Thyroid gland (tissue), 4 donors: ENCODE data around the gene BANF2. TPM values are rescaled to one million over a fixed set of nuclear protein-coding genes. Genes with fewer than 3 reads are reported as not detected.

Experiments used
- DNase-seq, 2 donors: peaks; one replicate each; pipeline ENCODE4 v3.0.0-alpha.2; 2019
- H3K27ac ChIP-seq, 3 donors: fragments of 200-600 bp; sonication (generic); 1 replicate in 2 of 3; 2 replicates in 1 of 3; pipeline ENCODE4 v1.5.1; 2016 to 2019; ENCODE audit warnings: mild to moderate bottlenecking in 1 of 3, moderate library complexity in 1 of 3
- H3K27me3 ChIP-seq: fragments of 200-600 bp; sonication (generic); one replicate; pipeline ENCODE4 v1.5.1; 2019
- H3K36me3 ChIP-seq, 2 donors: fragments of 200-600 bp; sonication (generic); one replicate each; pipeline ENCODE4 v1.5.1; 2016 to 2019
- H3K4me1 ChIP-seq, 2 donors: fragments of 200-600 bp; sonication (generic); one replicate each; pipeline ENCODE4 v1.5.1; 2017 to 2019
- H3K4me3 ChIP-seq, 3 donors: fragments of 200-600 bp; sonication (generic); replicated peaks in 1 of 3; 1 replicate in 2 of 3; 2 replicates in 1 of 3; pipeline ENCODE4 v1.5.1; 2016; ENCODE audit warnings: mild to moderate bottlenecking in 1 of 3
- H3K9me3 ChIP-seq: fragments of 200-600 bp; sonication (generic); one replicate; pipeline ENCODE4 v1.5.1; 2017
- CTCF ChIP-seq, 6 experiments: fragments of 200-600 bp in 3 of 6; fragments of 450-650 bp in 3 of 6; sonication (generic) in 3 of 6; IDR thresholded peaks; one replicate each; pipeline ENCODE4 v1.5.1; 2016 to 2019; ENCODE audit warnings: antibody characterized with exemption in 6 of 6, mild to moderate bottlenecking in 2 of 6, inconsistent platforms in 1 of 6, moderate library complexity in 1 of 6
- POLR2A ChIP-seq, 2 donors: fragments of 450-650 bp; IDR thresholded peaks; one replicate each; pipeline ENCODE4 v1.6.1; 2017; ENCODE audit warnings: antibody characterized with exemption in 2 of 2, mild to moderate bottlenecking in 2 of 2, moderate library complexity in 1 of 2
- WGBS, 2 donors: methylation state at CpG; one replicate each; pipeline ENCODE4 v1.1.5; 2017; 5-methylcytosine and 5-hydroxymethylcytosine counted together
- intact Hi-C: fragments of 100-400 bp; cut with DNase I; formaldehyde crosslinking; loops from one replicate; pipeline ENCODE4 v1.15.1; 2023
- total RNA-seq, 4 donors: library from RNA; depleted of rRNA; stranded (reverse); fragments of >200 nt; gene quantifications; one replicate each; pipeline ENCODE4 v1.2.3, GENCODE V29; 2016

BANF2 gene
- total RNA-seq, 4 donors from 2014 or later: 15.2 TPM; not detected in 3

GRCh38 chr20:17659801-17660200, 40.0 kb upstream of the BANF2 start:
- WGBS, 2 donors: 99% methylated on average over 5 of the region's 5 CpGs
- H3K27ac ChIP-seq: peak overlapping the region in 2 of 3 donors; percentile 53 to 55
- intact Hi-C loops: loop anchor here (10.0 kb wide), 1 partner anchor 245 kb away; no protein-coding TSS in a partner anchor
- peaks cover 7 to 19% of the 10 kb centered on the region in 2 donors for H3K36me3 ChIP-seq
- TF ChIP-seq POLR2A (IDR thresholded peaks at IDR 0.05): no peak
- no peak for TF ChIP-seq CTCF (IDR thresholded peaks at IDR 0.05)
- no peaks in the 10 kb centered on the region for H3K9me3 ChIP-seq
- DNase-seq: no peak
- H3K4me3 ChIP-seq: no peak overlapping the region
- no peaks in the 10 kb centered on the region for H3K27me3 ChIP-seq
- H3K4me1 ChIP-seq: peaks cover 34 to 54% of the 10 kb centered on the region in 2 donors

- no peak for DNase-seq
These were observed 39.1 kb upstream of the BANF2 start for GRCh38 chr20:17660667-17661066.

GRCh38 chr20:17661121-17661744, 38.5 kb upstream of the BANF2 start:
- TF ChIP-seq CTCF (IDR thresholded peaks at IDR 0.05) (no peak), POLR2A (IDR thresholded peaks at IDR 0.05) (no peak)
- H3K27ac ChIP-seq: peak overlapping the region in 2 of 3 donors; percentile 39 to 53
- intact Hi-C loops: no loop called here
- no peaks in the 10 kb centered on the region for H3K9me3 ChIP-seq
- H3K4me3 ChIP-seq: no peak overlapping the region
- 59 to 63% methylated on average over 5 of the region's 5 CpGs for WGBS, 2 donors
- DNase-seq: no peak
- no peaks in the 10 kb centered on the region for H3K27me3 ChIP-seq
- H3K36me3 ChIP-seq: peaks cover 7 to 19% of the 10 kb centered on the region in 2 donors
- H3K4me1 ChIP-seq: peaks cover 40 to 53% of the 10 kb centered on the region in 2 donors

More at GRCh38 chr20:17660667-17661066, 39.1 kb upstream of the BANF2 start:
- TF ChIP-seq POLR2A (IDR thresholded peaks at IDR 0.05) (no peak), CTCF (IDR thresholded peaks at IDR 0.05) (no peak)
- Histone ChIP-seq H3K36me3 (peaks cover 7 to 19% of the 10 kb centered on the region in 2 donors), H3K9me3 (no peaks in the 10 kb centered on the region), H3K4me1 (peaks cover 40 to 52% of the 10 kb centered on the region in 2 donors), H3K27me3 (no peaks in the 10 kb centered on the region), H3K4me3 (no peak overlapping the region), H3K27ac (peak overlapping the region; percentile 3 to 53 (median 39))
- WGBS, 2 donors: 77 to 84% methylated on average over 6 of the region's 6 CpGs
- intact Hi-C loops: no loop called here

DNA sequence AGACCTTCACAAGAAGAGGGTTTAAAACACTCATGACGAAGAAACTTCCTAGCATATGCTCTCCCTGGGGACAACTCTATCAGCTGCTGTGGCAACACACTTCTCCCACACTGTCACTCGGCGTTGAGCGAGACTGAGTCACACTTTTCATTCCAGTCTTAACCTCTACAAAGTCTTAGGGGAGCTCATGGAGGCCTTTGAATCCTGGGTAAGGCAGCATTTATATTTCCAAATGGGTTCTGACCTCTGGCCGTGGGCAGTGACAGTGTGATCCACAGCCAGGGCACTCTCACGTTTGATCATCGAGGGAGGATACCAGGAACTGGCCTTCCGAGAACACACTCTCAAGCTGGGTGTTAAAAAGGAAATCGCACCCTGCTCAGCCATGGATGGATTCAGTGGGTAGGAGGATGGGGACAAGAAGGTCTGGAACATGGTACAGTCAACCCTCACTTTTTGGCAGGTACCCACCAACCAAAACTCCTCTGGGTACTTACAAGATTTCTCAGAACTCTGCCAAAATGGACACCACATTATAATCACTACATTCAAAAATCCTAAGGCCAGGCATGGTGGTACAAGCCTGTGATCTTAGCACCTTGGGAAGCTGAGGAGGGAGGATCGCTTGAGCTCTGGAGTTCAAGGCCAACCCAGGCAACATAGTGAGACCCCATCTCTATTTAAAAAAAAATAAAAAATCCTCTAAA, 37.3 kb upstream of the BANF2 start:
- intact Hi-C loops: no loop called here
- H3K27ac ChIP-seq: peak overlapping the region; percentile 20 to 53 (median 39)

More for the DNA sequence above, 37.3 kb upstream of the BANF2 start:
- TF ChIP-seq CTCF (IDR thresholded peaks at IDR 0.05) (no peak), POLR2A (IDR thresholded peaks at IDR 0.05) (no peak)
- Histone ChIP-seq H3K27me3 (no peaks in the 10 kb centered on the region), H3K36me3 (peaks cover 7 to 19% of the 10 kb centered on the region in 2 donors), H3K4me3 (no peak overlapping the region), H3K9me3 (no peaks in the 10 kb centered on the region), H3K4me1 (peaks cover 40 to 53% of the 10 kb centered on the region in 2 donors)
- DNase-seq: no peak
- WGBS, 2 donors: 65 to 79% methylated on average over 10 of the region's 10 CpGs
